ENCODE data around the gene DYNC1I2.

The DYNC1I2 gene

DNA sequence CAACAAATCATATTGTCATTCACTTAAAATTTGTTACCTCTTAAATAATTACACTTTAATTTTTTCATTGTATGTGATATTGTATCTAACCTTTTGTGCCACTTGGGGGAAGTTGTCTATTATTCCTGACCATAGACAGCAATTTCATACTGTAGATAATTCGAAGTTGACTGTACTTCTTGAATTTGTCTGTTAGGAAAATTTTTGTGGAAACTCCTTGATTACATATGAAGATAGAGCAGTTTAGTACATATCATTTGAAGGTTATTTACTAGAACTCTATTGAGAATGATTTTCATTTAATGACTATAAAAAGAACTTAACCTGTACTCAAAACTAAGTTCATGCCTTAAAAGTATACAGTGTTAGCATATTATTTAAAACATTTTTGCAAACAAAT lies 5.1 kb downstream of the DYNC1I2 start:
- H3K4me3 ChIP-seq (ENCODE audit: control insufficient read depth, low read depth, low read length), result no peak overlapping the region
- TF ChIP-seq, protein P1, sequence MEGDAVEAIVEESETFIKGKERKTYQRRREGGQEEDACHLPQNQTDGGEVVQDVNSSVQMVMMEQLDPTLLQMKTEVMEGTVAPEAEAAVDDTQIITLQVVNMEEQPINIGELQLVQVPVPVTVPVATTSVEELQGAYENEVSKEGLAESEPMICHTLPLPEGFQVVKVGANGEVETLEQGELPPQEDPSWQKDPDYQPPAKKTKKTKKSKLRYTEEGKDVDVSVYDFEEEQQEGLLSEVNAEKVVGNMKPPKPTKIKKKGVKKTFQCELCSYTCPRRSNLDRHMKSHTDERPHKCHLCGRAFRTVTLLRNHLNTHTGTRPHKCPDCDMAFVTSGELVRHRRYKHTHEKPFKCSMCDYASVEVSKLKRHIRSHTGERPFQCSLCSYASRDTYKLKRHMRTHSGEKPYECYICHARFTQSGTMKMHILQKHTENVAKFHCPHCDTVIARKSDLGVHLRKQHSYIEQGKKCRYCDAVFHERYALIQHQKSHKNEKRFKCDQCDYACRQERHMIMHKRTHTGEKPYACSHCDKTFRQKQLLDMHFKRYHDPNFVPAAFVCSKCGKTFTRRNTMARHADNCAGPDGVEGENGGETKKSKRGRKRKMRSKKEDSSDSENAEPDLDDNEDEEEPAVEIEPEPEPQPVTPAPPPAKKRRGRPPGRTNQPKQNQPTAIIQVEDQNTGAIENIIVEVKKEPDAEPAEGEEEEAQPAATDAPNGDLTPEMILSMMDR (IDR thresholded peaks at IDR 0.05; ENCODE audit: control insufficient read depth, insufficient read depth, low read depth, low read length, missing control alignments), result no peak
- DNase-seq (ENCODE audit: low read depth), result no peak

GRCh38 chr2:171702781-171703556 lies 15.7 kb downstream of the DYNC1I2 start:
- no peak overlapping the region for H3K4me3 ChIP-seq (ENCODE audit: control insufficient read depth, low read depth, low read length)
- TF ChIP-seq, protein P1 (IDR thresholded peaks at IDR 0.05; ENCODE audit: control insufficient read depth, insufficient read depth, low read depth, low read length, missing control alignments), result no peak
- no peak for DNase-seq (ENCODE audit: low read depth)

- no peak for DNase-seq (ENCODE audit: low read depth)
- TF ChIP-seq, protein P1 (IDR thresholded peaks at IDR 0.05; ENCODE audit: control insufficient read depth, insufficient read depth, low read depth, low read length, missing control alignments), result peak; percentile 46
- H3K4me3 ChIP-seq (ENCODE audit: control insufficient read depth, low read depth, low read length), result no peak overlapping the region
Observed at GRCh38 chr2:171703574-171704347, 16.5 kb downstream of the DYNC1I2 start.

DNA sequence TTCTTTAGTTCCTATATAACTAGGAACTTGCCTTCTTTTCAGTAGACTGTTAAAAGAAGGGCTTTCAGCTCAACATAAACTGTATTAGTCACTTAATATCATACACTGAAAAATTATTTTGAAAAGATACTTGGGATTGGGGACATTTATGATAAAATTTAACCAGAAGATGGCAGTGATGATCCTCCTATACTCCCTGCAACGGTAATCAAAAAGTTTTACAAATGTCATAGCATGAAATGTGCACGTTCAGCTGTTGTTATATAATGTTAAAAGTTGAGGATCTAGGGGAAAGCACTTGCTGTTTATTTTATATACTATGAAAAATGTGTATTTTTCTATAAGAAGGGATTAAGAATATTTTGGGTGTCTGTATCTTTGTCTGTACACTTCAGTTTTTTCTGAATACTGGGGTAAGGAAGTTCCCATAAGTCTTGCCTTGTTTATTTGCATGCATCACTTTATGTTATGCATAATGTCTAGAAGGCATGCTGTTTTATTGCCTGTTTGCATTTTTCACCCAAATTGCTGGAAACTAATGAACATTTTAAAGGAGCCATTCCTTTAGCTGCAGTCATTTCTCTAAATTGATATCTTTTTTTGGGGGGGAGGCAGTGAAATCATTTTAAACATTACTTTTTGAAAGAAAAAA lies 19.0 kb downstream of the DYNC1I2 start:
- TF ChIP-seq, protein P1 (IDR thresholded peaks at IDR 0.05; ENCODE audit: control insufficient read depth, insufficient read depth, low read depth, low read length, missing control alignments), result peak; percentile 42
- H3K4me3 ChIP-seq (ENCODE audit: control insufficient read depth, low read depth, low read length), result no peak overlapping the region
- no peak for DNase-seq (ENCODE audit: low read depth)

- TF ChIP-seq, protein P1 (IDR thresholded peaks at IDR 0.05; ENCODE audit: control insufficient read depth, insufficient read depth, low read depth, low read length, missing control alignments), result no peak
- no peak overlapping the region for H3K4me3 ChIP-seq (ENCODE audit: control insufficient read depth, low read depth, low read length)
Observed at GRCh38 chr2:171707752-171708151, 20.5 kb downstream of the DYNC1I2 start.

GRCh38 chr2:171709011-171709685 lies 21.9 kb downstream of the DYNC1I2 start:
- TF ChIP-seq, protein P1 (IDR thresholded peaks at IDR 0.05; ENCODE audit: control insufficient read depth, insufficient read depth, low read depth, low read length, missing control alignments), result no peak

More at GRCh38 chr2:171707752-171708151, 20.5 kb downstream of the DYNC1I2 start:
- DNase-seq (ENCODE audit: low read depth), result no peak

More at GRCh38 chr2:171709011-171709685, 21.9 kb downstream of the DYNC1I2 start:
- H3K4me3 ChIP-seq (ENCODE audit: control insufficient read depth, low read depth, low read length), result no peak overlapping the region
- DNase-seq (ENCODE audit: low read depth), result no peak

Measured in AG09309 (cell line).